ENCODE data around the gene PGAP6.

The PGAP6 gene

GRCh38 chr16:398561-399339 is 17.0 kb upstream of the PGAP6 start:
- TF ChIP-seq CTCF (IDR thresholded peaks at IDR 0.05; ENCODE audit: low read length) = no peak
- no peak for TF ChIP-seq EZH2phosphoT487 (IDR thresholded peaks at IDR 0.05; ENCODE audit: low read length)
- no peak for TF ChIP-seq EZH2 (optimal IDR thresholded peaks at IDR 0.05; ENCODE audit: low read depth, low read length)
- Histone ChIP-seq H3F3A (ENCODE audit: insufficient read depth, low read length) (peaks cover 29% of the 10 kb centered on the region), H3K27ac (ENCODE audit: low read length) (no peak overlapping the region), H2AFZ (ENCODE audit: low read length) (no peak overlapping the region), H3K9ac (ENCODE audit: low read length) (no peak overlapping the region), H3K4me1 (ENCODE audit: low read length) (peaks cover 7% of the 10 kb centered on the region), H3K36me3 (replicated peaks; ENCODE audit: insufficient read depth, low read length) (no peaks in the 10 kb centered on the region), H3K9me3 (replicated peaks; ENCODE audit: insufficient read depth, low read length) (no peaks in the 10 kb centered on the region), H4K20me1 (ENCODE audit: insufficient read depth, low read length) (no peaks in the 10 kb centered on the region), H3K4me2 (ENCODE audit: low read depth, low read length) (no peak overlapping the region), H3K9me2 (replicated peaks; ENCODE audit: insufficient read depth, low read length) (no peaks in the 10 kb centered on the region), H3K27me3 (replicated peaks; ENCODE audit: insufficient read depth, low read length) (no peaks in the 10 kb centered on the region), H3K4me3 (ENCODE audit: low read length) (no peak overlapping the region), H3K79me2 (ENCODE audit: low read length) (peaks cover 16% of the 10 kb centered on the region)
- no peak for DNase-seq

- peak; percentile 38 for TF ChIP-seq CTCF (IDR thresholded peaks at IDR 0.05; ENCODE audit: low read length)
- no peak for TF ChIP-seq EZH2phosphoT487 (IDR thresholded peaks at IDR 0.05; ENCODE audit: low read length)
- TF ChIP-seq EZH2 (optimal IDR thresholded peaks at IDR 0.05; ENCODE audit: low read depth, low read length) = no peak
- Histone ChIP-seq H3K9me3 (replicated peaks; ENCODE audit: insufficient read depth, low read length) (no peaks in the 10 kb centered on the region), H3K79me2 (ENCODE audit: low read length) (peaks cover 16% of the 10 kb centered on the region), H3K9ac (ENCODE audit: low read length) (no peak overlapping the region), H3K27me3 (replicated peaks; ENCODE audit: insufficient read depth, low read length) (no peaks in the 10 kb centered on the region), H3K4me1 (ENCODE audit: low read length) (peaks cover 7% of the 10 kb centered on the region), H3K27ac (ENCODE audit: low read length) (no peak overlapping the region), H3F3A (ENCODE audit: insufficient read depth, low read length) (peaks cover 29% of the 10 kb centered on the region), H3K9me2 (replicated peaks; ENCODE audit: insufficient read depth, low read length) (no peaks in the 10 kb centered on the region), H3K4me2 (ENCODE audit: low read depth, low read length) (no peak overlapping the region), H3K36me3 (replicated peaks; ENCODE audit: insufficient read depth, low read length) (no peaks in the 10 kb centered on the region), H2AFZ (ENCODE audit: low read length) (no peak overlapping the region), H4K20me1 (ENCODE audit: insufficient read depth, low read length) (no peaks in the 10 kb centered on the region), H3K4me3 (ENCODE audit: low read length) (no peak overlapping the region)
- DNase-seq = peak; percentile 69
Measured at GRCh38 chr16:397736-398332, 16.1 kb upstream of the PGAP6 start.

GRCh38 chr16:397135-397661 is 15.4 kb upstream of the PGAP6 start, which contains the start of gene NME4:
NME4 (plus strand) TSS chr16:397199; CDS start chr16:397223, 24 bp downstream.
- Histone ChIP-seq H3K9ac (ENCODE audit: low read length) (peak within 1 kb of the TSS; percentile 58; the same call in 1 of the 2 replicates), H3K9me2 (replicated peaks; ENCODE audit: insufficient read depth, low read length) (no peaks in the 10 kb centered on the region), H3K4me3 (ENCODE audit: low read length) (peak within 1 kb of the TSS; percentile 67), H3K9me3 (replicated peaks; ENCODE audit: insufficient read depth, low read length) (no peaks in the 10 kb centered on the region), H3K79me2 (ENCODE audit: low read length) (peaks cover 16% of the 10 kb centered on the region), H4K20me1 (ENCODE audit: insufficient read depth, low read length) (no peaks in the 10 kb centered on the region), H3K4me2 (ENCODE audit: low read depth, low read length) (peak within 1 kb of the TSS; percentile 99), H3F3A (ENCODE audit: insufficient read depth, low read length) (peaks cover 25% of the 10 kb centered on the region), H2AFZ (ENCODE audit: low read length) (peak within 1 kb of the TSS; percentile 72), H3K36me3 (replicated peaks; ENCODE audit: insufficient read depth, low read length) (no peaks in the 10 kb centered on the region), H3K27ac (ENCODE audit: low read length) (peak within 1 kb of the TSS; percentile 16; the same call in 1 of the 2 replicates), H3K27me3 (replicated peaks; ENCODE audit: insufficient read depth, low read length) (no peaks in the 10 kb centered on the region), H3K4me1 (ENCODE audit: low read length) (peaks cover 7% of the 10 kb centered on the region)
- TF ChIP-seq EZH2phosphoT487 (IDR thresholded peaks at IDR 0.05; ENCODE audit: low read length) (no peak), EZH2 (optimal IDR thresholded peaks at IDR 0.05; ENCODE audit: low read depth, low read length) (no peak), CTCF (IDR thresholded peaks at IDR 0.05; ENCODE audit: low read length) (no peak)
- peak; percentile 37 for DNase-seq

Data from MM.1S (cell line).